WTC11 (cell line): Measurements from ENCODE around the gene CACNA1C. TPM values are rescaled to one million over a fixed set of nuclear protein-coding genes. Genes with fewer than 3 reads are reported as not detected.

Experiments
- ATAC-seq: fragments of 200-7000 bp; cut with Tn5 transposase; 2 replicates; pipeline ENCODE4 v1.10.0; 2021; ENCODE audit warnings: mild to moderate bottlenecking, moderate library complexity
- CTCF ChIA-PET: fragments of 300-600 bp; sonication (Branson Sonifier 250); formaldehyde crosslinking; loops from one replicate; lab custom pipeline; 2021; ENCODE audit warnings: antibody characterized with exemption; lab: Charles Lee
- POLR2A ChIA-PET: fragments of 350-600 bp; sonication (Branson Sonifier 250); formaldehyde crosslinking; loops from one replicate; lab custom pipeline; 2021; ENCODE audit warnings: antibody characterized with exemption; lab: Charles Lee
- DNase-seq: peaks from one replicate; pipeline ENCODE4 v3.0.0; 2021; ENCODE audit warnings: low spot score
- H3K27ac Mint-ChIP-seq: 2 replicates; pipeline ENCODE4 v1.8.0; 2021; ENCODE audit warnings: mixed read lengths
- H3K27me3 Mint-ChIP-seq: 2 replicates; pipeline ENCODE4 v1.8.0; 2021; ENCODE audit warnings: low read depth, mild to moderate bottlenecking, moderate library complexity, mixed read lengths
- H3K36me3 Mint-ChIP-seq: 2 replicates; pipeline ENCODE4 v1.8.0; 2021; ENCODE audit warnings: mixed read lengths
- H3K4me1 Mint-ChIP-seq: 2 replicates; pipeline ENCODE4 v1.8.0; 2022; ENCODE audit warnings: mixed read lengths
- H3K4me3 Mint-ChIP-seq: 2 replicates; pipeline ENCODE4 v1.8.0; 2021; ENCODE audit warnings: mild to moderate bottlenecking, moderate library complexity, mixed read lengths
- H3K9me3 Mint-ChIP-seq: 2 replicates; pipeline ENCODE4 v1.8.0; 2021; ENCODE audit warnings: mixed read lengths
- CREM ChIP-seq: sonication (generic); formaldehyde crosslinking; IDR thresholded peaks from 2 replicates; pipeline ENCODE4 v1.8.1; 2022; ENCODE audit warnings: mild to moderate bottlenecking, missing genetic modification reagents, moderate library complexity
- EMX1 ChIP-seq: fragments of 250-450 bp; sonication (Bioruptor Pico); IDR thresholded peaks from 2 replicates; pipeline ENCODE4 v1.8.0; 2021; ENCODE audit warnings: mild to moderate bottlenecking
- ETV6 ChIP-seq: sonication (generic); formaldehyde crosslinking; IDR thresholded peaks from 2 replicates; pipeline ENCODE4 v1.8.1; 2022; ENCODE audit warnings: mild to moderate bottlenecking, missing genetic modification reagents
- JUN ChIP-seq: sonication (generic); formaldehyde crosslinking; IDR thresholded peaks from 2 replicates; pipeline ENCODE4 v1.8.0; 2023; ENCODE audit warnings: mild to moderate bottlenecking, missing genetic modification reagents
- MXD4 ChIP-seq: fragments of 250-450 bp; sonication (Bioruptor Pico); IDR thresholded peaks from 2 replicates; pipeline ENCODE4 v1.8.0; 2021; ENCODE audit warnings: mild to moderate bottlenecking, moderate library complexity, borderline replicate concordance
- MYBL2 ChIP-seq: sonication (generic); formaldehyde crosslinking; IDR thresholded peaks from 2 replicates; pipeline ENCODE4 v1.8.1; 2023; ENCODE audit warnings: mild to moderate bottlenecking, moderate library complexity, missing genetic modification reagents
- NR3C1 ChIP-seq: sonication (generic); formaldehyde crosslinking; conservative IDR thresholded peaks from 2 replicates; pipeline ENCODE4 v1.8.1; 2023; ENCODE audit warnings: low read depth, mild to moderate bottlenecking, missing genetic modification reagents
- SMAD4 ChIP-seq: sonication (generic); formaldehyde crosslinking; IDR thresholded peaks from 2 replicates; pipeline ENCODE4 v1.8.0; 2022; ENCODE audit warnings: mild to moderate bottlenecking, missing genetic modification reagents
- TEAD4 ChIP-seq: sonication (generic); formaldehyde crosslinking; IDR thresholded peaks from 2 replicates; pipeline ENCODE4 v1.8.0; 2022; ENCODE audit warnings: mild to moderate bottlenecking, missing genetic modification reagents
- TP53 ChIP-seq: sonication (generic); formaldehyde crosslinking; IDR thresholded peaks from 2 replicates; pipeline ENCODE4 v1.8.1; 2023; ENCODE audit warnings: mild to moderate bottlenecking, missing genetic modification reagents
- ZNF232 ChIP-seq: sonication (generic); formaldehyde crosslinking; IDR thresholded peaks from 2 replicates; pipeline ENCODE4 v1.8.0; 2022; ENCODE audit warnings: mild to moderate bottlenecking, missing genetic modification reagents
- ZNF416 ChIP-seq: fragments of 250-450 bp; sonication (Bioruptor Pico); IDR thresholded peaks from 2 replicates; pipeline ENCODE4 v1.9.0; 2021; ENCODE audit warnings: mild to moderate bottlenecking, inconsistent platforms
- total RNA-seq: library from RNA; stranded (reverse); gene quantifications from 3 replicates; pipeline ENCODE4 v1.2.3, GENCODE V29; 2021
- TF ChIP-seq, protein P1 (sequence below): sonication (generic); formaldehyde crosslinking; IDR thresholded peaks from 2 replicates; pipeline ENCODE4 v1.8.0; 2022; ENCODE audit warnings: mild to moderate bottlenecking, missing genetic modification reagents
- TF ChIP-seq, protein P2 (sequence below): sonication (generic); formaldehyde crosslinking; IDR thresholded peaks from 2 replicates; pipeline ENCODE4 v1.8.0; 2023; ENCODE audit warnings: missing genetic modification reagents, mild to moderate bottlenecking, borderline replicate concordance
- TF ChIP-seq, protein P3 (sequence below): sonication (generic); formaldehyde crosslinking; IDR thresholded peaks from 2 replicates; pipeline ENCODE4 v1.8.1; 2022; ENCODE audit warnings: missing genetic modification reagents, borderline replicate concordance
- TF ChIP-seq, protein P4 (sequence below): fragments of 250-450 bp; sonication (Bioruptor Pico); IDR thresholded peaks from 2 replicates; pipeline ENCODE4 v1.9.0; 2021; ENCODE audit warnings: mild to moderate bottlenecking, borderline replicate concordance
- TF ChIP-seq, protein P5 (sequence below): sonication (generic); formaldehyde crosslinking; IDR thresholded peaks from 2 replicates; pipeline ENCODE4 v1.8.1; 2023; ENCODE audit warnings: mild to moderate bottlenecking, missing genetic modification reagents
- TF ChIP-seq, protein P6 (sequence below): sonication (generic); formaldehyde crosslinking; IDR thresholded peaks from 2 replicates; pipeline ENCODE4 v1.8.1; 2023; ENCODE audit warnings: mild to moderate bottlenecking, missing genetic modification reagents, moderate library complexity

The CACNA1C gene
- total RNA-seq, 1 experiment from 2014 or later: 1.7 TPM

DNA sequence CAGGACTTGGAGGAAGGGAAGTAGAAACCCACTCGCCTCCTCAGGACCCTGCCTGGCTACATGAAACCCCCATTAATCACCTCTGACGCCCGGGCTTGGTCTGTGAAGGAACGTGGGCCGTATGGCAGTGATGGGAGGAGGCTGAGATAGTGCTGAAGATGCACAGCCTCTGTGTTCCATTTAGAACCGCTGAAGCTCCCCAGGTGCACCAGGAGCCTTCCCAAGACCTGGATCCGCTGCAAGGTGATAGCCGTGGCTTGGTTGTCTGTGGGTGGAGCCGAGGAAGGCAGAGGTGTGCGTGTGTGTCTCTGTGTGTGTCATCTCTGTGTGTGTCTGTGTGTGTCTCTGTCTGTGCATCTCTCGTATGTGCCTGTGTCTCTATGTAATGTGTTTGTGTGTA, 293.1 kb downstream of the CACNA1C start:
- no peaks in the 10 kb centered on the region for H3K27me3 Mint-ChIP-seq
- ATAC-seq (no peak), DNase-seq (no peak)
- H3K4me3 Mint-ChIP-seq: no peak overlapping the region
- peaks cover 22% of the 10 kb centered on the region for H3K4me1 Mint-ChIP-seq
- POLR2A ChIA-PET: no interaction called here
- H3K9me3 Mint-ChIP-seq: no peaks in the 10 kb centered on the region
- TF ChIP-seq CREM (CRISPR knock-in tag) (no peak), NR3C1 (no peak), MXD4 (CRISPR knock-in tag) (no peak), JUN (no peak), EMX1 (no peak), TP53 (CRISPR knock-in tag) (no peak), MYBL2 (CRISPR knock-in tag) (no peak), ZNF416 (CRISPR knock-in tag) (no peak), SMAD4 (CRISPR knock-in tag) (no peak), ZNF232 (CRISPR knock-in tag) (no peak), TEAD4 (CRISPR knock-in tag) (no peak), ETV6 (CRISPR knock-in tag) (no peak)
- TF ChIP-seq, protein P1, sequence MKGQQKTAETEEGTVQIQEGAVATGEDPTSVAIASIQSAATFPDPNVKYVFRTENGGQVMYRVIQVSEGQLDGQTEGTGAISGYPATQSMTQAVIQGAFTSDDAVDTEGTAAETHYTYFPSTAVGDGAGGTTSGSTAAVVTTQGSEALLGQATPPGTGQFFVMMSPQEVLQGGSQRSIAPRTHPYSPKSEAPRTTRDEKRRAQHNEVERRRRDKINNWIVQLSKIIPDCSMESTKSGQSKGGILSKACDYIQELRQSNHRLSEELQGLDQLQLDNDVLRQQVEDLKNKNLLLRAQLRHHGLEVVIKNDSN (CRISPR knock-in tag): no peak
- TF ChIP-seq, protein P2, sequence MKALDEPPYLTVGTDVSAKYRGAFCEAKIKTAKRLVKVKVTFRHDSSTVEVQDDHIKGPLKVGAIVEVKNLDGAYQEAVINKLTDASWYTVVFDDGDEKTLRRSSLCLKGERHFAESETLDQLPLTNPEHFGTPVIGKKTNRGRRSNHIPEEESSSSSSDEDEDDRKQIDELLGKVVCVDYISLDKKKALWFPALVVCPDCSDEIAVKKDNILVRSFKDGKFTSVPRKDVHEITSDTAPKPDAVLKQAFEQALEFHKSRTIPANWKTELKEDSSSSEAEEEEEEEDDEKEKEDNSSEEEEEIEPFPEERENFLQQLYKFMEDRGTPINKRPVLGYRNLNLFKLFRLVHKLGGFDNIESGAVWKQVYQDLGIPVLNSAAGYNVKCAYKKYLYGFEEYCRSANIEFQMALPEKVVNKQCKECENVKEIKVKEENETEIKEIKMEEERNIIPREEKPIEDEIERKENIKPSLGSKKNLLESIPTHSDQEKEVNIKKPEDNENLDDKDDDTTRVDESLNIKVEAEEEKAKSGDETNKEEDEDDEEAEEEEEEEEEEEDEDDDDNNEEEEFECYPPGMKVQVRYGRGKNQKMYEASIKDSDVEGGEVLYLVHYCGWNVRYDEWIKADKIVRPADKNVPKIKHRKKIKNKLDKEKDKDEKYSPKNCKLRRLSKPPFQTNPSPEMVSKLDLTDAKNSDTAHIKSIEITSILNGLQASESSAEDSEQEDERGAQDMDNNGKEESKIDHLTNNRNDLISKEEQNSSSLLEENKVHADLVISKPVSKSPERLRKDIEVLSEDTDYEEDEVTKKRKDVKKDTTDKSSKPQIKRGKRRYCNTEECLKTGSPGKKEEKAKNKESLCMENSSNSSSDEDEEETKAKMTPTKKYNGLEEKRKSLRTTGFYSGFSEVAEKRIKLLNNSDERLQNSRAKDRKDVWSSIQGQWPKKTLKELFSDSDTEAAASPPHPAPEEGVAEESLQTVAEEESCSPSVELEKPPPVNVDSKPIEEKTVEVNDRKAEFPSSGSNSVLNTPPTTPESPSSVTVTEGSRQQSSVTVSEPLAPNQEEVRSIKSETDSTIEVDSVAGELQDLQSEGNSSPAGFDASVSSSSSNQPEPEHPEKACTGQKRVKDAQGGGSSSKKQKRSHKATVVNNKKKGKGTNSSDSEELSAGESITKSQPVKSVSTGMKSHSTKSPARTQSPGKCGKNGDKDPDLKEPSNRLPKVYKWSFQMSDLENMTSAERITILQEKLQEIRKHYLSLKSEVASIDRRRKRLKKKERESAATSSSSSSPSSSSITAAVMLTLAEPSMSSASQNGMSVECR (CRISPR knock-in tag): no peak
- TF ChIP-seq, protein P3, sequence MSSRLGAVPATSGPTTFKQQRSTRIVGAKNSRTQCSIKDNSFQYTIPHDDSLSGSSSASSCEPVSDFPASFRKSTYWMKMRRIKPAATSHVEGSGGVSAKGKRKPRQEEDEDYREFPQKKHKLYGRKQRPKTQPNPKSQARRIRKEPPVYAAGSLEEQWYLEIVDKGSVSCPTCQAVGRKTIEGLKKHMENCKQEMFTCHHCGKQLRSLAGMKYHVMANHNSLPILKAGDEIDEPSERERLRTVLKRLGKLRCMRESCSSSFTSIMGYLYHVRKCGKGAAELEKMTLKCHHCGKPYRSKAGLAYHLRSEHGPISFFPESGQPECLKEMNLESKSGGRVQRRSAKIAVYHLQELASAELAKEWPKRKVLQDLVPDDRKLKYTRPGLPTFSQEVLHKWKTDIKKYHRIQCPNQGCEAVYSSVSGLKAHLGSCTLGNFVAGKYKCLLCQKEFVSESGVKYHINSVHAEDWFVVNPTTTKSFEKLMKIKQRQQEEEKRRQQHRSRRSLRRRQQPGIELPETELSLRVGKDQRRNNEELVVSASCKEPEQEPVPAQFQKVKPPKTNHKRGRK (CRISPR knock-in tag): no peak
- TF ChIP-seq, protein P4, sequence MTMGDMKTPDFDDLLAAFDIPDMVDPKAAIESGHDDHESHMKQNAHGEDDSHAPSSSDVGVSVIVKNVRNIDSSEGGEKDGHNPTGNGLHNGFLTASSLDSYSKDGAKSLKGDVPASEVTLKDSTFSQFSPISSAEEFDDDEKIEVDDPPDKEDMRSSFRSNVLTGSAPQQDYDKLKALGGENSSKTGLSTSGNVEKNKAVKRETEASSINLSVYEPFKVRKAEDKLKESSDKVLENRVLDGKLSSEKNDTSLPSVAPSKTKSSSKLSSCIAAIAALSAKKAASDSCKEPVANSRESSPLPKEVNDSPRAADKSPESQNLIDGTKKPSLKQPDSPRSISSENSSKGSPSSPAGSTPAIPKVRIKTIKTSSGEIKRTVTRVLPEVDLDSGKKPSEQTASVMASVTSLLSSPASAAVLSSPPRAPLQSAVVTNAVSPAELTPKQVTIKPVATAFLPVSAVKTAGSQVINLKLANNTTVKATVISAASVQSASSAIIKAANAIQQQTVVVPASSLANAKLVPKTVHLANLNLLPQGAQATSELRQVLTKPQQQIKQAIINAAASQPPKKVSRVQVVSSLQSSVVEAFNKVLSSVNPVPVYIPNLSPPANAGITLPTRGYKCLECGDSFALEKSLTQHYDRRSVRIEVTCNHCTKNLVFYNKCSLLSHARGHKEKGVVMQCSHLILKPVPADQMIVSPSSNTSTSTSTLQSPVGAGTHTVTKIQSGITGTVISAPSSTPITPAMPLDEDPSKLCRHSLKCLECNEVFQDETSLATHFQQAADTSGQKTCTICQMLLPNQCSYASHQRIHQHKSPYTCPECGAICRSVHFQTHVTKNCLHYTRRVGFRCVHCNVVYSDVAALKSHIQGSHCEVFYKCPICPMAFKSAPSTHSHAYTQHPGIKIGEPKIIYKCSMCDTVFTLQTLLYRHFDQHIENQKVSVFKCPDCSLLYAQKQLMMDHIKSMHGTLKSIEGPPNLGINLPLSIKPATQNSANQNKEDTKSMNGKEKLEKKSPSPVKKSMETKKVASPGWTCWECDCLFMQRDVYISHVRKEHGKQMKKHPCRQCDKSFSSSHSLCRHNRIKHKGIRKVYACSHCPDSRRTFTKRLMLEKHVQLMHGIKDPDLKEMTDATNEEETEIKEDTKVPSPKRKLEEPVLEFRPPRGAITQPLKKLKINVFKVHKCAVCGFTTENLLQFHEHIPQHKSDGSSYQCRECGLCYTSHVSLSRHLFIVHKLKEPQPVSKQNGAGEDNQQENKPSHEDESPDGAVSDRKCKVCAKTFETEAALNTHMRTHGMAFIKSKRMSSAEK (CRISPR knock-in tag): no peak
- TF ChIP-seq, protein P5, sequence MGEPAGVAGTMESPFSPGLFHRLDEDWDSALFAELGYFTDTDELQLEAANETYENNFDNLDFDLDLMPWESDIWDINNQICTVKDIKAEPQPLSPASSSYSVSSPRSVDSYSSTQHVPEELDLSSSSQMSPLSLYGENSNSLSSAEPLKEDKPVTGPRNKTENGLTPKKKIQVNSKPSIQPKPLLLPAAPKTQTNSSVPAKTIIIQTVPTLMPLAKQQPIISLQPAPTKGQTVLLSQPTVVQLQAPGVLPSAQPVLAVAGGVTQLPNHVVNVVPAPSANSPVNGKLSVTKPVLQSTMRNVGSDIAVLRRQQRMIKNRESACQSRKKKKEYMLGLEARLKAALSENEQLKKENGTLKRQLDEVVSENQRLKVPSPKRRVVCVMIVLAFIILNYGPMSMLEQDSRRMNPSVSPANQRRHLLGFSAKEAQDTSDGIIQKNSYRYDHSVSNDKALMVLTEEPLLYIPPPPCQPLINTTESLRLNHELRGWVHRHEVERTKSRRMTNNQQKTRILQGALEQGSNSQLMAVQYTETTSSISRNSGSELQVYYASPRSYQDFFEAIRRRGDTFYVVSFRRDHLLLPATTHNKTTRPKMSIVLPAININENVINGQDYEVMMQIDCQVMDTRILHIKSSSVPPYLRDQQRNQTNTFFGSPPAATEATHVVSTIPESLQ (CRISPR knock-in tag): no peak
- TF ChIP-seq, protein P6, sequence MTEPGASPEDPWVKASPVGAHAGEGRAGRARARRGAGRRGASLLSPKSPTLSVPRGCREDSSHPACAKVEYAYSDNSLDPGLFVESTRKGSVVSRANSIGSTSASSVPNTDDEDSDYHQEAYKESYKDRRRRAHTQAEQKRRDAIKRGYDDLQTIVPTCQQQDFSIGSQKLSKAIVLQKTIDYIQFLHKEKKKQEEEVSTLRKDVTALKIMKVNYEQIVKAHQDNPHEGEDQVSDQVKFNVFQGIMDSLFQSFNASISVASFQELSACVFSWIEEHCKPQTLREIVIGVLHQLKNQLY (CRISPR knock-in tag): no peak
- H3K27ac Mint-ChIP-seq: no peak overlapping the region
- no peaks in the 10 kb centered on the region for H3K36me3 Mint-ChIP-seq
- CTCF ChIA-PET: no interaction called here
